ENCODE data around the gene MTMR12. TPM values are rescaled to one million over a fixed set of nuclear protein-coding genes. Genes with fewer than 3 reads are reported as not detected.
A peak's percentile ranks its signal among the peaks of the same experiment; 100 is the strongest.

MTMR12 gene
- total RNA-seq, 2 experiments from 2014 or later = 33.6 to 71.9 TPM

DNA sequence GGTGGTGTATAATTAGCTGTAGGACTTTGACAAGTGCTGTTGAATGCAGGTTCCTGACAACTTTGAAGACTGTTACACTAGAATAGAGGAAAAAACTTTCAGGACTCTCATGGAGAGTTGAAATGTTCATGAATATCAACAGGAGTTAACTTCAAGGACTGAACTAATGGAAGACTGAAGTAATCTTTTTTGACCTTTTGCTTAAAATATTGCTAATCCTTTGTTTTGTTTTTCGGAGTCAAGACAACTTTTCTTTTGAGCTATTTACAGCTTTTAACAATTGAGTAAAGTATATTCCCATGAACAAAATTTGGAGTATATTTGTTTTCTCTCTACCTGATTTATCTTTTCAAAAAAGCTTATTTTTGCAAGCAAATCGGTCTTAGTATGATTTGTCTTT lies 34.1 kb upstream of the MTMR12 start:
- no TSS peak for BruUV-seq (replicated peaks)
- ChIA-PET POLR2A (interaction anchor here (0.5 to 0.9 kb wide), 3 partner anchors 9 to 274 kb away, joined by 3 to 8 read pairs (median 3); no protein-coding TSS in a partner anchor), CTCF (ENCODE audit: unreplicated experiment) (no interaction called here)

GRCh38 chr5:32343058-32343672 lies 30.4 kb upstream of the MTMR12 start:
- no peaks in the 10 kb centered on the region for H3K36me3 ChIP-seq (ENCODE audit: insufficient read depth, low read length)
- DNase-seq (ENCODE audit: low spot score) = no peak
- H3K79me2 ChIP-seq (ENCODE audit: insufficient read depth, low read depth, low read length) = no peaks in the 10 kb centered on the region
- no peaks in the 10 kb centered on the region for H4K20me1 ChIP-seq (ENCODE audit: insufficient read depth, low read length)
- no peak overlapping the region for H2AFZ ChIP-seq (ENCODE audit: low read length)
- CTCF ChIA-PET (ENCODE audit: unreplicated experiment) = no interaction called here
- no peaks in the 10 kb centered on the region for H3K4me1 ChIP-seq (ENCODE audit: insufficient read depth, low read length, poor library complexity, severe bottlenecking)
- no TSS peak for BruUV-seq (replicated peaks)
- no peaks in the 10 kb centered on the region for H3K9me2 ChIP-seq (ENCODE audit: insufficient read depth, low read length)
- H3K4me2 ChIP-seq (ENCODE audit: low read length) = no peak overlapping the region
- H3K9me3 ChIP-seq (ENCODE audit: low read length) = peaks cover 48% of the 10 kb centered on the region; the same call in 1 of the 2 replicates
- no peak overlapping the region for H3K27ac ChIP-seq (ENCODE audit: low read depth, low read length, poor library complexity, severe bottlenecking)
- H3K4me3 ChIP-seq (ENCODE audit: low read depth, low read length, poor library complexity, severe bottlenecking) = no peak overlapping the region
- intact Hi-C loops (cut with micrococcal nuclease; ENCODE audit: unreplicated experiment) = no loop called here
- TF ChIP-seq CTCF (conservative IDR thresholded peaks at IDR 0.05; ENCODE audit: low read length) (no peak), EZH2phosphoT487 (IDR thresholded peaks at IDR 0.05; ENCODE audit: borderline replicate concordance, low read depth, low read length) (no peak)
- POLR2A ChIA-PET = interaction anchor here (0.6 kb wide), 1 partner anchor 43 kb away, joined by 3 read pairs; no protein-coding TSS in a partner anchor

More for the DNA sequence above, 34.1 kb upstream of the MTMR12 start:
- Histone ChIP-seq H4K20me1 (ENCODE audit: insufficient read depth, low read length) (no peaks in the 10 kb centered on the region), H3K9me3 (ENCODE audit: low read length) (peaks cover 27% of the 10 kb centered on the region; the same call in 1 of the 2 replicates), H3K36me3 (ENCODE audit: insufficient read depth, low read length) (no peaks in the 10 kb centered on the region), H3K4me3 (ENCODE audit: low read depth, low read length, poor library complexity, severe bottlenecking) (no peak overlapping the region), H3K27ac (ENCODE audit: low read depth, low read length, poor library complexity, severe bottlenecking) (no peak overlapping the region), H3K9me2 (ENCODE audit: insufficient read depth, low read length) (no peaks in the 10 kb centered on the region), H3K4me1 (ENCODE audit: insufficient read depth, low read length, poor library complexity, severe bottlenecking) (no peaks in the 10 kb centered on the region), H3K79me2 (ENCODE audit: insufficient read depth, low read depth, low read length) (no peaks in the 10 kb centered on the region), H3K4me2 (ENCODE audit: low read length) (no peak overlapping the region), H2AFZ (ENCODE audit: low read length) (no peak overlapping the region)
- DNase-seq (ENCODE audit: low spot score) = peak; percentile 22
- TF ChIP-seq CTCF (conservative IDR thresholded peaks at IDR 0.05; ENCODE audit: low read length) (no peak), EZH2phosphoT487 (IDR thresholded peaks at IDR 0.05; ENCODE audit: borderline replicate concordance, low read depth, low read length) (no peak)
- intact Hi-C loops (cut with micrococcal nuclease; ENCODE audit: unreplicated experiment) = loop anchor here (5.0 kb wide), 1 partner anchor 265 kb away; no protein-coding TSS in a partner anchor

- H3K4me3 ChIP-seq (ENCODE audit: low read depth, low read length, poor library complexity, severe bottlenecking) = no peak overlapping the region
- POLR2A ChIA-PET = interaction anchor here (0.6 to 0.7 kb wide), 3 partner anchors 230 to 686 kb away, joined by 3 to 5 read pairs (median 3); no protein-coding TSS in a partner anchor
- no peak overlapping the region for H3K27ac ChIP-seq (ENCODE audit: low read depth, low read length, poor library complexity, severe bottlenecking)
- H2AFZ ChIP-seq (ENCODE audit: low read length) = no peak overlapping the region
- H4K20me1 ChIP-seq (ENCODE audit: insufficient read depth, low read length) = no peaks in the 10 kb centered on the region
- intact Hi-C loops (cut with micrococcal nuclease; ENCODE audit: unreplicated experiment) = no loop called here
- no peaks in the 10 kb centered on the region for H3K4me1 ChIP-seq (ENCODE audit: insufficient read depth, low read length, poor library complexity, severe bottlenecking)
- H3K36me3 ChIP-seq (ENCODE audit: insufficient read depth, low read length) = no peaks in the 10 kb centered on the region
- CTCF ChIA-PET (ENCODE audit: unreplicated experiment) = no interaction called here
- no peak for DNase-seq (ENCODE audit: low spot score)
- no peaks in the 10 kb centered on the region for H3K9me2 ChIP-seq (ENCODE audit: insufficient read depth, low read length)
- H3K9me3 ChIP-seq (ENCODE audit: low read length) = peaks cover 46% of the 10 kb centered on the region; the same call in 1 of the 2 replicates
- no peak for TF ChIP-seq EZH2phosphoT487 (IDR thresholded peaks at IDR 0.05; ENCODE audit: borderline replicate concordance, low read depth, low read length)
- TF ChIP-seq CTCF (conservative IDR thresholded peaks at IDR 0.05; ENCODE audit: low read length) = no peak
- BruUV-seq (replicated peaks) = no TSS peak
- H3K79me2 ChIP-seq (ENCODE audit: insufficient read depth, low read depth, low read length) = no peaks in the 10 kb centered on the region
- no peak overlapping the region for H3K4me2 ChIP-seq (ENCODE audit: low read length)
Measured at GRCh38 chr5:32342656-32343055, 29.9 kb upstream of the MTMR12 start.
